Lung (tissue), 12 donors: ENCODE results near the gene PSME3. TPM values are rescaled to one million over a fixed set of nuclear protein-coding genes. Genes with fewer than 3 reads are reported as not detected.

Experiments used
- ATAC-seq: fragments of 200-7000 bp; cut with Tn5 transposase; one replicate; pipeline ENCODE4 v1.9.1; 2020; ENCODE audit warnings: moderate number of reproducible peaks; ENCODE audit not compliant: insufficient read depth, low FRiP score
- DNase-seq, 3 donors: peaks; one replicate each; pipeline ENCODE4 v3.0.0-alpha.2; 2013 to 2017
- H3K27ac ChIP-seq, 2 donors: one replicate each; pipeline ENCODE4 v1.5.1; 2013; ENCODE audit warnings: mild to moderate bottlenecking in 2 of 2, moderate library complexity in 2 of 2, control low read depth in 1 of 2, inconsistent platforms in 1 of 2, low read depth in 1 of 2, low read length in 1 of 2
- H3K27me3 ChIP-seq, 3 donors: one replicate each; pipeline ENCODE4 v1.5.1; 2013; ENCODE audit warnings: low read length in 2 of 3; ENCODE audit not compliant: control insufficient read depth in 3 of 3, insufficient read depth in 3 of 3
- H3K36me3 ChIP-seq, 4 donors: one replicate each; pipeline ENCODE4 v1.5.1; 2013; ENCODE audit warnings: low read length in 4 of 4, mild to moderate bottlenecking in 1 of 4, moderate library complexity in 1 of 4; ENCODE audit not compliant: control insufficient read depth in 4 of 4, insufficient read depth in 4 of 4
- H3K4me1 ChIP-seq, 5 donors: one replicate each; pipeline ENCODE4 v1.5.1; 2013; ENCODE audit warnings: low read length in 5 of 5, mild to moderate bottlenecking in 2 of 5, moderate library complexity in 1 of 5; ENCODE audit not compliant: control insufficient read depth in 5 of 5, insufficient read depth in 5 of 5
- H3K4me3 ChIP-seq: one replicate; pipeline ENCODE4 v1.5.1; 2013; ENCODE audit warnings: mild to moderate bottlenecking, control low read depth, moderate library complexity
- H3K9ac ChIP-seq, 2 donors: one replicate each; pipeline ENCODE4 v1.5.1; 2013; ENCODE audit warnings: low read length in 2 of 2, control low read depth in 1 of 2; ENCODE audit not compliant: insufficient read depth in 1 of 2
- H3K9me3 ChIP-seq, 4 donors: one replicate each; pipeline ENCODE4 v1.5.1; 2013; ENCODE audit warnings: low read length in 3 of 4, mild to moderate bottlenecking in 1 of 4, moderate library complexity in 1 of 4; ENCODE audit not compliant: control insufficient read depth in 4 of 4, insufficient read depth in 3 of 4
- CTCF ChIP-seq: IDR thresholded peaks from 2 replicates; pipeline ENCODE4 v1.5.1; 2012; ENCODE audit warnings: mild to moderate bottlenecking; ENCODE audit errors: control extremely low read depth, extremely low read depth
- WGBS, 2 donors: extraction: QIAGEN DNeasy Blood & Tissue Kit; methylation state at CpG; one replicate each; pipeline ENCODE4 v1.1.7; 2013; 5-methylcytosine and 5-hydroxymethylcytosine counted together
- polyA plus RNA-seq, 2 donors: library from polyadenylated mRNA; stranded (reverse); fragments of 200-250 nt; gene quantifications; one replicate each; pipeline ENCODE4 v1.2.1, GENCODE V29; 2013
- total RNA-seq, 2 donors: library from RNA; depleted of rRNA in 1 of 2; stranded (reverse); fragments of >200 nt in 1 of 2; gene quantifications; one replicate each; pipeline ENCODE4 v1.2.1, GENCODE V29; 2014 to 2021
- donor health status: control.
- donor health status: control.
- donor health status: Bipolar disorder and iron deficiency.
- donor health status: healthy.
- donor health status: DM: yes; HTN: yes; CAD: no.

PSME3 gene
- total and polyA plus RNA-seq, 4 donors: 34.5 to 117 (median 77.9) TPM

GRCh38 chr17:42817866-42818265 lies 15.3 kb upstream of the PSME3 start:
- H3K36me3 ChIP-seq: peaks cover 27 to 57% (median 33%) of the 10 kb centered on the region in 4 donors
- ATAC-seq (no peak), DNase-seq (no peak)
- H3K9ac ChIP-seq: no peak overlapping the region
- H3K4me3 ChIP-seq: no peak overlapping the region
- no peaks in the 10 kb centered on the region for H3K9me3 ChIP-seq
- H3K27me3 ChIP-seq: no peaks in the 10 kb centered on the region
- H3K4me1 ChIP-seq: peaks cover 0 to 2% (median 0%) of the 10 kb centered on the region in 5 donors
- no peak overlapping the region for H3K27ac ChIP-seq
- TF ChIP-seq CTCF: no peak
- WGBS, 2 donors: 73 to 76% methylated on average over 1 of the region's 1 CpG

- no peaks in the 10 kb centered on the region for H3K9me3 ChIP-seq
- no peak for ATAC-seq
- TF ChIP-seq CTCF: no peak
- H3K27ac ChIP-seq: no peak overlapping the region
- H3K27me3 ChIP-seq: no peaks in the 10 kb centered on the region
- no peak overlapping the region for H3K4me3 ChIP-seq
- peaks cover 0 to 6% (median 2%) of the 10 kb centered on the region in 5 donors for H3K4me1 ChIP-seq
- WGBS, 2 donors: 85 to 93% methylated on average over 5 of the region's 5 CpGs
- DNase-seq: no peak
- no peak overlapping the region for H3K9ac ChIP-seq
- H3K36me3 ChIP-seq: peaks cover 27 to 57% (median 33%) of the 10 kb centered on the region in 4 donors
These were observed 14.8 kb upstream of the PSME3 start for GRCh38 chr17:42818379-42818778.

- DNase-seq: peak in 2 of 3 donors; percentile 43 to 50
These were observed 13.2 kb upstream of the PSME3 start for GRCh38 chr17:42819939-42820535.

More at GRCh38 chr17:42819939-42820535, 13.2 kb upstream of the PSME3 start:
- no peak overlapping the region for H3K27ac ChIP-seq
- H3K9ac ChIP-seq: no peak overlapping the region
- WGBS, 2 donors: 36 to 37% methylated on average over 2 of the region's 2 CpGs
- H3K9me3 ChIP-seq: no peaks in the 10 kb centered on the region
- ATAC-seq: no peak
- H3K4me1 ChIP-seq: peaks cover 0 to 11% (median 5%) of the 10 kb centered on the region in 5 donors
- H3K27me3 ChIP-seq: no peaks in the 10 kb centered on the region
- TF ChIP-seq CTCF: peak; percentile 18
- H3K36me3 ChIP-seq: peaks cover 25 to 45% (median 30%) of the 10 kb centered on the region in 4 donors
- H3K4me3 ChIP-seq: no peak overlapping the region
